Esophagus (tissue), 2 donors: ENCODE results near the gene LDLRAD1. TPM values are rescaled to one million over a fixed set of nuclear protein-coding genes. Genes with fewer than 3 reads are reported as not detected.
"Not testable (repeated sequence)": the region's sequence is repeated elsewhere in the genome, so short reads cannot be mapped to it uniquely, and the experiment has no call there.

Experiments used
- H3K27ac ChIP-seq, 2 donors: one replicate each; pipeline ENCODE4 v1.5.1; 2013; ENCODE audit warnings: low read depth in 2 of 2, mild to moderate bottlenecking in 2 of 2, inconsistent platforms in 1 of 2, low read length in 1 of 2, moderate library complexity in 1 of 2
- H3K27me3 ChIP-seq, 2 donors: one replicate each; pipeline ENCODE4 v1.6.1; 2013; ENCODE audit warnings: low read length in 2 of 2, control low read depth in 1 of 2, mild to moderate bottlenecking in 1 of 2; ENCODE audit not compliant: insufficient read depth in 2 of 2, control insufficient read depth in 1 of 2
- H3K36me3 ChIP-seq, 2 donors: one replicate each; pipeline ENCODE4 v1.6.1; 2013; ENCODE audit warnings: low read length in 1 of 2; ENCODE audit not compliant: control insufficient read depth in 2 of 2, insufficient read depth in 2 of 2
- H3K4me1 ChIP-seq, 2 donors: one replicate each; pipeline ENCODE4 v1.6.1; 2013; ENCODE audit warnings: low read length in 1 of 2; ENCODE audit not compliant: control insufficient read depth in 2 of 2, insufficient read depth in 2 of 2
- H3K4me3 ChIP-seq, 2 donors: one replicate each; pipeline ENCODE4 v1.5.1; 2013; ENCODE audit warnings: low read length in 2 of 2, mild to moderate bottlenecking in 2 of 2, low read depth in 1 of 2, moderate library complexity in 1 of 2
- H3K9me3 ChIP-seq, 2 donors: one replicate each; pipeline ENCODE4 v1.6.1; 2013; ENCODE audit warnings: mild to moderate bottlenecking in 2 of 2, low read depth in 1 of 2, low read length in 1 of 2, moderate library complexity in 1 of 2; ENCODE audit not compliant: control insufficient read depth in 2 of 2, insufficient read depth in 1 of 2
- WGBS, 2 donors: extraction: QIAGEN DNeasy Blood & Tissue Kit; methylation state at CpG; one replicate each; pipeline ENCODE4 v1.1.7; 2013; 5-methylcytosine and 5-hydroxymethylcytosine counted together
- polyA plus RNA-seq, 2 donors: library from polyadenylated mRNA; stranded (reverse); fragments of 200-250 nt; gene quantifications; one replicate each; pipeline ENCODE4 v1.2.3, GENCODE V29; 2013
- donor health status: healthy with polysubstance abuse.
- donor health status: Bipolar disorder and iron deficiency.

Gene LDLRAD1
- polyA plus RNA-seq, 2 donors = 0.31 to 0.35 TPM

DNA sequence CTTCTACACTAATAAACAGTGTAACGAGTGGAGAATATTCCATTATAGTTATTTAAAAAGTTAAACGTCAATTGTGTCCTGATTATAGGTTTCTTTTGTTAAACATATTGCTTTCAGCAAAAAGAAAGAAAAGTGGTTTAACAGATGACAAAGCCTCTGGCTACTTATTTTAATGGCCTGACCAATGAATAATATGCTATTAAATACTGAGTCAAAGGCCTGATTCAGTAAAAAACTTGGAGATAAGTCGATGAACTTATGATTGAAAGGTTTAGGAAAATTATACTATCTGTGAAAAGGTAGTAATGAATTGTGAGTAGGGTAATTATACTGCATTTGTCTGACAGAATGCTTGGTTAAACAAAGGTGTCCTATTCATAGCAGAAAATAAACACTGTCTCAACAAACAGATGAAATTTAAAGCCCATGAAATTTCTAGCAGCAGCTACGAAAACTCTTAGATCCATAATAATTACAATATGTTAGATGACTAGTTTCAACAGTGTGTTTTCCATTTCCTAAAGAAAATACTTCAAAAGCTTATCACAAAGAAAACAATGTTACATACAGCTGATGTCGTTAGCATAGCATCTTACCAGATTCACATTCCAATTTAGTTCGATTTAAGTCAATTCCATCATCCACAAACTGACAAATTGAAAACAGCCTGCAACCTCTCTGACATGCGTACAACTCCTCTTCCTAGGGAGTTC is 28.8 kb upstream of the LDLRAD1 start:
- H3K4me1 ChIP-seq = no peaks in the 10 kb centered on the region
- H3K9me3 ChIP-seq = no peaks in the 10 kb centered on the region
- no peak overlapping the region for H3K27ac ChIP-seq
- H3K36me3 ChIP-seq = peaks cover 2 to 3% of the 10 kb centered on the region in 2 donors
- H3K4me3 ChIP-seq = no peak overlapping the region
- WGBS, 2 donors = 71 to 76% methylated on average over 7 of the region's 7 CpGs
- no peaks in the 10 kb centered on the region for H3K27me3 ChIP-seq

DNA sequence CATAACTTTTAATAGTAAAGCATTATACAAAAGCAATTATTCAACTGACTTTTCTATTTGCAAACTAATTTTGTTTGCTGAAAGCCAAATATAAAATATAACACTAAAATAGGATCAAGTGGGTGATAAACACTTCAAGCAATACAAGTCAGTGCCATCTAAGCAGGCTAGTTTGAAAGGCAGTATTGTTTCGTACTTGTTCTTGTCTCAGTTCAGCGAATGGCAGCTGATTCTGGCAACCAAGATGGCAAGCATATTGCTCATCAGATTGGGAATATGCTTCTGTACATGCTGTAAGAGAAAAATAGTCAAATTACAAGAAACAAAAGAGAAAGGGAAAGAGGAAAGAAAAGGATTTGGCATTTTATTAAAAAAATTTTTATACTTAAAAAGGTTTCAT is 27.5 kb upstream of the LDLRAD1 start:
- Histone ChIP-seq H3K4me3 (no peak overlapping the region), H3K27me3 (no peaks in the 10 kb centered on the region), H3K4me1 (no peaks in the 10 kb centered on the region), H3K9me3 (no peaks in the 10 kb centered on the region), H3K36me3 (peaks cover 2 to 5% of the 10 kb centered on the region in 2 donors), H3K27ac (no peak overlapping the region)
- WGBS, 2 donors = 87 to 90% methylated on average over 2 of the region's 2 CpGs

DNA sequence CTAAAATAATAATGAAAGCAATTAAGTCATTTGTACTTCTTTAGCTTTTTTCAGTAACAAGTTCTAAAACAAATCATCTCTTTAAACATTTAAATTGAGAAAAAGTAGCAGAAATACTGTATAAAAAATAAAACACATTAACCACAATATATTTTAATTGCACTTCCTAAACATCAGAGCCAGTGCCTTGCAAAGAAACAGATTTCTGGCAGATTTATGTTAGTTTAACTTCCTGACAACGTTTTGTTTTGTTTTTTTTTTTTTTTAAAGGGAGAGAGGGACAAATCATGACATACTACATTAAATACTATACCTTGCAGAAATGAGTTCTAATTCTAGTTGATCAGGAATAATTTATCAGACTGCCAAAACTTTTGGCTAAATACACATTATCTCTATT is 23.8 kb upstream of the LDLRAD1 start:
- Histone ChIP-seq H3K9me3 (no peaks in the 10 kb centered on the region), H3K27ac (no peak overlapping the region), H3K4me1 (no peaks in the 10 kb centered on the region), H3K4me3 (no peak overlapping the region), H3K27me3 (no peaks in the 10 kb centered on the region), H3K36me3 (peaks cover 2 to 5% of the 10 kb centered on the region in 2 donors)
- WGBS, 2 donors = 13% methylated on average over 1 of the region's 1 CpG

DNA sequence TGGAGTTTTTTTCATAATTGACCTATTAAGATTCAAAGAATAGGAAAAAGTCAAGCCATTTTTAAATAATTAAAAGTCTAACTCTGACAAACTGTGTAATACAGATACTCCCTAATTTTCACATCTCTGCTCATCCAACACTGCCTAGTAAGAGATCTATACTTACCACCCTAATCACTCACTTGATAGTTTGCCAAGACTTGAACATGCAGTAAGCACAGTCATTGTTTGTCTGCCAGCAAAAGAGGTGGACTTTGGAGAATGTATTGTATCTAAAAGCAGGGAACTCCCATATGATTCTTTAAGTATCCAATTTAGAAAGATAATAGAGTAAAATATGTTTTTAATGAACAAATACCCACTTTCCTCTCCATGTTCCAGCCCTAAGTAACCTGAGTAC is 19.5 kb upstream of the LDLRAD1 start:
- H3K27ac ChIP-seq = no peak overlapping the region
- H3K4me3 ChIP-seq = no peak overlapping the region
- peaks cover 7% of the 10 kb centered on the region in 2 donors for H3K36me3 ChIP-seq
- no peaks in the 10 kb centered on the region for H3K9me3 ChIP-seq
- H3K27me3 ChIP-seq = no peaks in the 10 kb centered on the region
- no peaks in the 10 kb centered on the region for H3K4me1 ChIP-seq

DNA sequence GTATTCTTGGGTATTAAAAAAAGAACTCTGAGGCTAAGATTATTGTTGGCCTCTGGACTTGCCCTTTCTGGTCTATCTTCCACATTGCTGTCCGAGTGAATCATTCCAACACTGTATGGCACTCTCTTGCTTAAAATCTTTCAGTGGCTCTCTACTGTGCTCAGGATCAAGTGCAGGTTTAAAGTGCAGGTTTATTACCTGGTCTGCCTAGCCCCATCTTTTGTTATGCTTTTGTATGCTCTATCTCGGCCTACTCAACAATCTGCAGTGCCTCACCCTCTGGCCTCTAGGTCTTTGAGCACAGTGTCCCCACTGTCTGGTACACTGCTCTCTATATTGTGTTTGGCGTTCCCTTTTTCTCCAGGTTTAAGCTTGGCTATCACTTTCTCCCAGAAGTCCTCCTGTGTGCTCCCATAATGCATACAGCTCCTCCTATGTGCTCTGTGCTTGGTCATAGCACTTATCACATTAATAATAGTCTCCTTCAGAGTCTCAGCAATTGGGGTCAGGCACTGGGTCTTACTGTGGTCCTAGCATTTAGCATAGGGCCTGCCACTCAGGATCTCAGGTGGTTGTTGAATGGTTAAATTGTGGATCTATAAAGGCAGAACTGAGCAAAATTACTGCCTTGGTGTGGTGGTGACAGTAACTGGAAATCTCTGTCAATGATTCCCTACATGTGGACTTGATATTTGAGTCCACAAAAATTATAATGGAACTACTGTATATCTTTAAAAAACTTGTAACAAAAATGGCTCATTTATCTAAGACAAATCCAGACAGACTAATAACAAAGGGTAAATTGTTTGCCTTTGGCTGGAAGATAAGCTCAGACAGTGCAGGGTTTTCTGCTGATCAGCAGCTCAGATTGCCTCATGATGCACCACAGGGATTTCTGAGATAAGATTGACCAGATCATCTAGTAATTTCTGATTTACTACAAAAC is 10.6 kb upstream of the LDLRAD1 start:
- Histone ChIP-seq H3K4me3 (no peak overlapping the region), H3K27me3 (no peaks in the 10 kb centered on the region), H3K9me3 (no peaks in the 10 kb centered on the region), H3K36me3 (no peaks in the 10 kb centered on the region), H3K27ac (no peak overlapping the region), H3K4me1 (no peaks in the 10 kb centered on the region)
- 69 to 87% methylated on average over 3 of the region's 3 CpGs for WGBS, 2 donors

DNA sequence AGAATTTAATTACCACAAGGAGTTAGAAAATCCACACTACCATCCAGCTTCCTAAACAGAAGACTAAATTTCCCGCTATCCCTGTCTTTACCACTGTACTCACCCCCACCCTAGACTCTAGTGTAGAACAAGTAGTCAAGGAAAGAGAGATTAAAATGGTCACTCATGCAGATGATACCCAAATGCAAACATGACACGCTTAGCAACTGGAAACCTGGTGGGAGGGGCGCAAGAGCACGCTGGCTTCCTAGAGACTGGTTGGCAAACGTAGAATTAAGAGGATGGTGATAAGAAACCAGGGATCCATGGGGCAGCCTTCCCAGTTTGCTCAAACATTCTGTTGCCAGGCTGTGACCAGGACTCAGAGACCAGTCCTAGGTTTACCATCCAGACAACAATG is 9.9 kb upstream of the LDLRAD1 start:
- Histone ChIP-seq H3K27ac (no peak overlapping the region), H3K4me3 (no peak overlapping the region), H3K27me3 (no peaks in the 10 kb centered on the region), H3K36me3 (no peaks in the 10 kb centered on the region), H3K9me3 (no peaks in the 10 kb centered on the region), H3K4me1 (no peaks in the 10 kb centered on the region)
- 87 to 89% methylated on average over 5 of the region's 5 CpGs for WGBS, 2 donors

DNA sequence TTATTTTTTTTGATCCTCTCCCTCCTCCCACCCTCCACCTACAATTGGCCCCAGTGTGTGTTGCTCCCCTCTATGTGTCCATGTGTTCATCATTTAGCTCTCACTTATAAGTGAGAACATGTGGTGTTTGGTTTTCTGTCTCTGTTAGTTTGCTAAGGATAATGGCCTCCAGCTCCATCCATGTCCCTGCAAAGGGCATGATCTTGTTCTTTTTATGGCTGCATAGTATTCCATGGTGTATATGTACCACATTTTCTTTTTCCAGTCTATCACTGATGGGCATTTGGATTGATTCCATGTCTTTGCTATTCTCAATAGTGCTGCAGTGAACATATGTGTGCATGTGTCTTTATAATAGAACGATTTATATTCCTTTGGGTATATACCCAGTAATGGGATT is 6.8 kb upstream of the LDLRAD1 start:
- not testable (repeated sequence) for H3K27me3 ChIP-seq, H3K4me3 ChIP-seq, H3K4me1 ChIP-seq, H3K9me3 ChIP-seq, H3K27ac ChIP-seq, H3K36me3 ChIP-seq
- WGBS, 2 donors = 92 to 94% methylated on average over 1 of the region's 1 CpG

DNA sequence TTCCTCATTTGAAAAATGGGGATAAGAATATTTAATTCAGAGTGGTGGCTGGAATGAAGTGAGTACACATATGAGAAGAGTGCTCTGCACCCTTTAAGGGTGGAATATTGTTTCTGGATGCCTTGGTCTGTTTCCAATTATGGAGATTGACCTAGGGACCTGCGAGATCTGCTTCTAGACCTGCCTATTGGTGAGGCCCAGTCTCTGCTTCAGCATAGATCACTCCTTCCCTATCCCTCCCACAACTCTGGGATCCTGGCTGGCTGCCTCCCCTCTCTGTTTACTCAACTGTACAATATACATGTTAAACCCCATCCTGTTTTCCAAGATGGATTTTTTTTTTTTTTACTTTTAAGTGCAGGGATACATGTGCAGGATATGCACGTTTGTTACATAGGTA is 6.4 kb upstream of the LDLRAD1 start:
- no peaks in the 10 kb centered on the region for H3K27me3 ChIP-seq
- H3K4me3 ChIP-seq = no peak overlapping the region
- 76% methylated on average over 2 of the region's 2 CpGs for WGBS, 2 donors

DNA sequence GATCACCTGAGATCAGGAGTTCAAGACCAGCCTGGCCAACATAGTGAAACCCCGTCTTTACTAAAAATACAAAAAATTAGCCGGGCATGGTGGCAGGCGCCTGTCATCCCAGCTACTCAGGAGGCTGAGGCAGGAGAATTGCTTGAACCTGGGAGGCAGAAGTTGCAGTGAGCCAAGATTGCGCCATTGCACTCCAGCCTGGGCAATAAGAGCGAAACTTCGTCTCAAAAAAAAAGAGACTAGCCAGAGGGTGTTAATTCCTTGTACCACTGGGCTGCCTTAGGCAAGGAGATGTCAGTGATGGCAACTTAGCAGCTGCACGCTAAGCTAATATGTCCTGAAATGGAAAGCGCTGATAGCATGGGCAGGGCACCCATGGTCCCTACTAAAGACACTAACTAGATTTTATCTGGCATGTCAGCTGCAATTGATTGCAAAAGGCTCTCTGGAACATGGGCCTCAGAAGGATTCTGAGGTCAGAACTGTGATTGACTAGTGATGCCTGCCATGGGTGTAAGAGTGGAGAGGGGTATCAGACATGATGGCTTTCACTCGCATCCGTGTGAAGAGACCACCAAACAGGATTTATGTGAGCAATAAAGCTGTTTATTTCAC is 1.7 kb upstream of the LDLRAD1 start:
- not testable (repeated sequence) for H3K4me3 ChIP-seq, H3K27ac ChIP-seq, H3K27me3 ChIP-seq, H3K9me3 ChIP-seq, H3K36me3 ChIP-seq
- 88 to 90% methylated on average over 10 of the region's 10 CpGs for WGBS, 2 donors
- peaks cover 6 to 10% of the 10 kb centered on the region in 2 donors for H3K4me1 ChIP-seq

More for the DNA sequence above, 6.4 kb upstream of the LDLRAD1 start:
- no peak overlapping the region for H3K27ac ChIP-seq
- no peaks in the 10 kb centered on the region for H3K4me1 ChIP-seq
- H3K9me3 ChIP-seq = no peaks in the 10 kb centered on the region
- no peaks in the 10 kb centered on the region for H3K36me3 ChIP-seq
